PC-9 (cell line): Measurements from ENCODE around the gene DENND11. TPM values are rescaled to one million over a fixed set of nuclear protein-coding genes. Genes with fewer than 3 reads are reported as not detected.

ENCODE experiments used
- BruUV-seq: library from RNA; stranded (reverse); fragments of 400-500 nt; replicated peaks from 2 replicates; lab custom pipeline; 2021; lab: Mats Ljungman, UMichigan
- CTCF ChIA-PET: fragments of 300-600 bp; sonication (Branson Sonifier 250); formaldehyde crosslinking; loops from one replicate; lab custom pipeline; 2022; ENCODE audit warnings: antibody characterized with exemption; lab: Charles Lee
- POLR2A ChIA-PET: fragments of 300-600 bp; sonication (Branson Sonifier 250); formaldehyde crosslinking; loops from one replicate; lab custom pipeline; 2022; ENCODE audit warnings: antibody characterized with exemption; ENCODE audit not compliant: unreplicated experiment; lab: Charles Lee
- DNase-seq, 2 experiments: peaks; one replicate each; pipeline versions ENCODE4 v3.0.0 to v3.0.0-alpha.2; 2015 to 2022; ENCODE audit warnings: mixed read lengths in 1 of 2
- H2AFZ ChIP-seq: fragments of 200-600 bp; sonication (generic); 2 replicates; pipeline ENCODE4 v1.8.1; 2017; ENCODE audit warnings: antibody characterized with exemption
- H3F3A ChIP-seq: fragments of 200-600 bp; sonication (generic); 2 replicates; pipeline ENCODE4 v1.8.1; 2017; ENCODE audit warnings: antibody characterized with exemption, mild to moderate bottlenecking, low read depth; ENCODE audit not compliant: insufficient read depth
- H3K27ac ChIP-seq: fragments of 200-600 bp; sonication (generic); 2 replicates; pipeline ENCODE4 v1.6.1; 2016; ENCODE audit warnings: mixed run types
- H3K27me3 ChIP-seq: fragments of 200-600 bp; sonication (generic); 2 replicates; pipeline ENCODE4 v1.6.1; 2016; ENCODE audit warnings: low read depth, mixed run types; ENCODE audit not compliant: insufficient read depth
- H3K36me3 ChIP-seq: fragments of 200-600 bp; sonication (generic); 2 replicates; pipeline ENCODE4 v1.6.1; 2016; ENCODE audit warnings: low read depth, mixed run types
- H3K4me1 ChIP-seq: fragments of 200-600 bp; sonication (generic); replicated peaks from 2 replicates; pipeline ENCODE4 v1.6.1; 2016; ENCODE audit warnings: mixed run types; ENCODE audit not compliant: insufficient read depth
- H3K4me2 ChIP-seq: fragments of 200-600 bp; sonication (generic); 2 replicates; pipeline ENCODE4 v1.6.1; 2017; ENCODE audit warnings: mixed run types
- H3K4me3 ChIP-seq: fragments of 200-600 bp; sonication (generic); 2 replicates; pipeline ENCODE4 v1.6.1; 2016; ENCODE audit warnings: mixed run types
- H3K79me2 ChIP-seq: fragments of 200-600 bp; sonication (generic); 2 replicates; pipeline ENCODE4 v1.6.1; 2017; ENCODE audit warnings: low read depth, mixed run types
- H3K9me2 ChIP-seq: fragments of 200-600 bp; sonication (generic); 2 replicates; pipeline ENCODE4 v1.8.1; 2017; ENCODE audit warnings: mild to moderate bottlenecking; ENCODE audit not compliant: insufficient read depth
- H3K9me3 ChIP-seq: fragments of 200-600 bp; sonication (generic); 2 replicates; pipeline ENCODE4 v1.8.1; 2016; ENCODE audit warnings: low read depth; ENCODE audit not compliant: insufficient read depth
- H4K20me1 ChIP-seq: fragments of 200-600 bp; sonication (generic); 2 replicates; pipeline ENCODE4 v1.8.1; 2017; ENCODE audit not compliant: insufficient read depth
- CTCF ChIP-seq: fragments of 200-600 bp; sonication (generic); conservative IDR thresholded peaks from 2 replicates; pipeline ENCODE4 v1.6.1; 2017; ENCODE audit warnings: mixed run types, antibody characterized with exemption, mild to moderate bottlenecking, moderate library complexity
- EZH2 ChIP-seq: fragments of 200-600 bp; sonication (generic); IDR thresholded peaks from 2 replicates; pipeline ENCODE4 v1.8.0; 2017; ENCODE audit warnings: antibody characterized with exemption, low read depth
- intact Hi-C: fragments of 100-400 bp; cut with micrococcal nuclease; formaldehyde crosslinking; loops from one replicate; pipeline ENCODE4 v1.10.0; 2022; ENCODE audit not compliant: unreplicated experiment
- total RNA-seq: library from RNA; stranded (reverse); gene quantifications from 2 replicates; pipeline ENCODE4 v1.2.3, GENCODE V29; 2021

Gene DENND11
- total RNA-seq, 1 experiment from 2014 or later, result 49.4 TPM

DNA sequence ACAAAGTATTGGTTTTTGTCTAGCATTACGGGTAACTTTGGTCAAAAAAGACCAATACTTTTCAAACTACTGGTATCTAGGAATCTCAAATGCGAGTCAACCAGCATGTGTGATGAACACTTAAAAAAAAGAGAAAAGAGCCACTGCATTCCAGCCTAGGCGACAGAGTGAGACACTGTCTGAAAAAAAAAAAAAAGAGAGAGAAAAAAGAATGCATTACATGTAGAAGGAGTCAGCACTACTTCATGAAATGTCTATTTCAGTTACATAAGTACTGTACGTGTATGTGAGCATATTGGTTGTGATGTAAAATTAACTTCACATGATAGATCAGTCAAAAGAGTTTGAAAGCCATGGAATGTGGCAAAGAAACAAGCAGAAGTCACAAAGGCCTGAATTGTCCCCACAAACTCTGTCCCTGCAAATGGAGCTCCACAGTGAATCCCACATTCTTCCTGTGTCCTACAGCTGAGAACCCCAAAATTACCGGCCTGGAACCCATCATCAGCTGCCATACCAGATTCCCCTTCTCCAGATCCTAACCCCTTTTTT lies 1.6 kb downstream of the DENND11 start:
- intact Hi-C loops, result no loop called here
- Histone ChIP-seq H4K20me1 (no peaks in the 10 kb centered on the region), H2AFZ (no peak overlapping the region), H3F3A (peaks cover 8% of the 10 kb centered on the region; the same call in 1 of the 2 replicates), H3K79me2 (peaks cover 29% of the 10 kb centered on the region), H3K4me3 (peak overlapping the region; percentile 84; the same call in 1 of the 2 replicates), H3K27ac (no peak overlapping the region), H3K4me2 (peak overlapping the region; percentile 83), H3K9me2 (no peaks in the 10 kb centered on the region), H3K36me3 (no peaks in the 10 kb centered on the region), H3K4me1 (peaks cover 29% of the 10 kb centered on the region), H3K9me3 (no peaks in the 10 kb centered on the region), H3K27me3 (no peaks in the 10 kb centered on the region)
- no peak for TF ChIP-seq EZH2
- no peak for TF ChIP-seq CTCF
- CTCF ChIA-PET, result no interaction called here
- POLR2A ChIA-PET, result no interaction called here
- no TSS peak for BruUV-seq
- DNase-seq, result no peak

DNA sequence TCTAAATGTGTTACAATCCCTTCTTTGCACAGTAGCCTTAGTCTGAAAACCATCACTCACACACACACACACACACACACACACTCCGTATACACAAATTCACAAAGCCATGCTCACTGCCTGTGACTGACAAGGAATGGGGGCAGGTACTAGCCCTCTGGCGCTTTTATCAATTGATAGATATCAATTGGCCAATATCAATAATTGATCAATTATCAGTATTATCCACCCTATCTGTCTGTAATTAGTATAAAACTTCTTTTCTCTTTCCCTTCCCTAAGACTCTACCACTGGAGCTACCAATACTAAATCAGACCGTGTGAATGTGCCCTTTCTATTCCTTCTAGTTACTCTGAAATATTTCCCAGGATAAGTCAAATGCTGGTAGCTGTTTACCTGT lies 2.1 kb downstream of the DENND11 start:
- Histone ChIP-seq H3K79me2 (peaks cover 29% of the 10 kb centered on the region), H3K4me3 (no peak overlapping the region), H3K27me3 (no peaks in the 10 kb centered on the region), H3K9me3 (no peaks in the 10 kb centered on the region), H3F3A (peaks cover 8% of the 10 kb centered on the region; the same call in 1 of the 2 replicates), H2AFZ (no peak overlapping the region), H4K20me1 (no peaks in the 10 kb centered on the region), H3K4me2 (no peak overlapping the region), H3K36me3 (no peaks in the 10 kb centered on the region), H3K27ac (no peak overlapping the region), H3K4me1 (peaks cover 29% of the 10 kb centered on the region), H3K9me2 (no peaks in the 10 kb centered on the region)
- ChIA-PET POLR2A (no interaction called here), CTCF (no interaction called here)
- no peak for DNase-seq
- TF ChIP-seq EZH2 (no peak), CTCF (no peak)
- BruUV-seq, result no TSS peak
- intact Hi-C loops, result no loop called here

GRCh38 chr7:141698247-141699015 lies 3.5 kb downstream of the DENND11 start:
- H3K36me3 ChIP-seq, result no peaks in the 10 kb centered on the region
- BruUV-seq, result no TSS peak
- H3K27ac ChIP-seq, result no peak overlapping the region
- H3K4me3 ChIP-seq, result no peak overlapping the region
- DNase-seq, result no peak
- peaks cover 8% of the 10 kb centered on the region; the same call in 1 of the 2 replicates for H3F3A ChIP-seq
- H3K4me1 ChIP-seq, result peaks cover 29% of the 10 kb centered on the region
- peaks cover under 1% of the 10 kb centered on the region; the same call in 1 of the 2 replicates for H4K20me1 ChIP-seq
- H3K9me3 ChIP-seq, result no peaks in the 10 kb centered on the region
- H3K4me2 ChIP-seq, result no peak overlapping the region
- H3K27me3 ChIP-seq, result no peaks in the 10 kb centered on the region
- TF ChIP-seq CTCF, result no peak
- no peak for TF ChIP-seq EZH2
- peaks cover 33% of the 10 kb centered on the region for H3K79me2 ChIP-seq
- intact Hi-C loops, result no loop called here
- H3K9me2 ChIP-seq, result no peaks in the 10 kb centered on the region
- no peak overlapping the region for H2AFZ ChIP-seq
- POLR2A ChIA-PET, result no interaction called here
- CTCF ChIA-PET, result interaction anchor here (0.6 kb wide), 1 partner anchor 128 kb away, joined by 3 read pairs; no protein-coding TSS in a partner anchor
